Ovary (tissue), 9 donors: ENCODE data around the gene MEGF6. TPM values are rescaled to one million over a fixed set of nuclear protein-coding genes. Genes with fewer than 3 reads are reported as not detected.
A peak's percentile ranks its signal among the peaks of the same experiment; 100 is the strongest.

Experiments used
- DNase-seq, 5 donors: peaks; one replicate each; pipeline ENCODE4 v3.0.0-alpha.2; 2019 to 2020
- H3K27ac ChIP-seq, 2 donors: fragments of 200-600 bp; one replicate each; pipeline versions ENCODE4 v1.5.1 to v1.8.0; 2019 to 2022
- H3K27me3 ChIP-seq: fragments of 200-600 bp; one replicate; pipeline ENCODE4 v1.8.0; 2022
- H3K36me3 ChIP-seq: fragments of 200-600 bp; sonication (generic); one replicate; pipeline ENCODE4 v1.5.1; 2019
- H3K4me1 ChIP-seq: one replicate; pipeline ENCODE4 v1.8.1; 2013; ENCODE audit warnings: mild to moderate bottlenecking, moderate library complexity; ENCODE audit not compliant: insufficient read depth
- H3K4me3 ChIP-seq: fragments of 200-600 bp; sonication (generic); one replicate; pipeline ENCODE4 v1.5.1; 2017
- H3K9me3 ChIP-seq, 2 donors: fragments of 200-600 bp in 1 of 2; sonication (generic) in 1 of 2; one replicate each; pipeline versions ENCODE4 v1.5.1 to v1.8.1; 2013 to 2019; ENCODE audit warnings: mild to moderate bottlenecking in 1 of 2, moderate library complexity in 1 of 2
- CTCF ChIP-seq, 3 donors: fragments of 450-650 bp in 2 of 3; fragments of 200-600 bp in 1 of 3; IDR thresholded peaks; one replicate each; pipeline versions ENCODE4 v1.5.1 to v1.8.0; 2016 to 2022; ENCODE audit warnings: antibody characterized with exemption in 3 of 3, mild to moderate bottlenecking in 1 of 3
- EP300 ChIP-seq: sonication (generic); formaldehyde crosslinking; IDR thresholded peaks from one replicate; pipeline ENCODE4 v1.6.1; 2017; ENCODE audit warnings: antibody characterized with exemption
- POLR2A ChIP-seq: fragments of 450-650 bp; IDR thresholded peaks from one replicate; pipeline ENCODE4 v1.6.1; 2017; ENCODE audit warnings: antibody characterized with exemption, mild to moderate bottlenecking, moderate library complexity
- WGBS, 3 donors: extraction: QIAGEN DNeasy Blood & Tissue Kit in 1 of 3; methylation state at CpG; one replicate each; pipeline versions ENCODE4 v1.1.5 to v1.1.7; 2013 to 2017; 5-methylcytosine and 5-hydroxymethylcytosine counted together
- intact Hi-C, 4 donors: fragments of 100-400 bp; cut with DNase I; formaldehyde crosslinking; loops; one replicate each; pipeline versions ENCODE4 v1.11.0 to v1.15.1; 2022 to 2023
- polyA plus RNA-seq, 2 donors: library from polyadenylated mRNA; stranded (reverse); fragments of 200-250 nt in 1 of 2; fragments of 350-450 nt in 1 of 2; fragmentation: Illumina TruSeq in 1 of 2; extraction: RNeasy Lipid Tissue Mini Kit (QIAGEN cat#74804) in 1 of 2; gene quantifications; one replicate each; pipeline ENCODE4 v1.2.3, GENCODE V29; 2013 to 2014
- total RNA-seq, 7 donors: library from RNA; depleted of rRNA in 2 of 7; stranded (reverse); fragments of >200 nt in 2 of 7; fragmentation: NEBNext Ultra II Directional in 3 of 7; extraction: Animal tissue kit (Norgen Biotek cat#: 25700) in 3 of 7; gene quantifications; one replicate each; pipeline versions ENCODE4 v1.1.0 to v1.2.4, GENCODE V29; 2016 to 2023
- donor health status: DM: no; HTN: no; CAD: no; lungs with moderate emphysema.
- donor health status: DM: no; HTN: no; CAD: no.
- donor health status: Bipolar disorder and iron deficiency.
- donor health status: DM: yes; HTN: yes; CAD: no.
- donor health status: DM: no; HTN: no; CAD: no.
- donor health status: DM: yes; HTN: yes; CAD: no.

Gene MEGF6
- total and polyA plus RNA-seq, 9 donors, result 0.10 to 117 (median 12.5) TPM

- TF ChIP-seq CTCF (IDR thresholded peaks at IDR 0.05) (no peak), EP300 (no peak), POLR2A (no peak)
- H3K27ac ChIP-seq, result no peak overlapping the region
Observed at GRCh38 chr1:3472906-3473305, 138.4 kb downstream of the MEGF6 start.

GRCh38 chr1:3472088-3472850 lies 139.0 kb downstream of the MEGF6 start:
- H3K36me3 ChIP-seq, result no peaks in the 10 kb centered on the region
- no peaks in the 10 kb centered on the region for H3K27me3 ChIP-seq
- intact Hi-C loops, result no loop called here
- no peak overlapping the region for H3K4me3 ChIP-seq
- 52 to 61% (median 58%) methylated on average over 18 to 25 of the region's 25 CpGs for WGBS, 3 donors
- no peak for TF ChIP-seq EP300
- no peak for TF ChIP-seq CTCF (IDR thresholded peaks at IDR 0.05)
- TF ChIP-seq POLR2A, result no peak
- peaks cover 4% of the 10 kb centered on the region for H3K4me1 ChIP-seq
- no peaks in the 10 kb centered on the region for H3K9me3 ChIP-seq
- DNase-seq, result no peak
- H3K27ac ChIP-seq, result no peak overlapping the region

More at GRCh38 chr1:3472906-3473305, 138.4 kb downstream of the MEGF6 start:
- no peak overlapping the region for H3K4me3 ChIP-seq
- H3K9me3 ChIP-seq, result no peaks in the 10 kb centered on the region
- peaks cover 4% of the 10 kb centered on the region for H3K4me1 ChIP-seq
- H3K27me3 ChIP-seq, result no peaks in the 10 kb centered on the region
- 88 to 91% (median 88%) methylated on average over 14 to 17 of the region's 17 CpGs for WGBS, 3 donors
- DNase-seq, result no peak
- no peaks in the 10 kb centered on the region for H3K36me3 ChIP-seq
- intact Hi-C loops, result no loop called here

- Histone ChIP-seq H3K27me3 (no peaks in the 10 kb centered on the region), H3K4me1 (peaks cover 4% of the 10 kb centered on the region), H3K36me3 (no peaks in the 10 kb centered on the region), H3K9me3 (no peaks in the 10 kb centered on the region), H3K4me3 (no peak overlapping the region), H3K27ac (no peak overlapping the region)
- TF ChIP-seq CTCF (IDR thresholded peaks at IDR 0.05) (peak in 1 of 3 donors; percentile 9), EP300 (no peak), POLR2A (no peak)
- WGBS, 3 donors, result 18 to 25% (median 23%) methylated on average over 10 to 25 of the region's 25 CpGs
- intact Hi-C loops, result no loop called here
- DNase-seq, result peak in 2 of 5 donors; percentile 45 to 56
Observed at GRCh38 chr1:3471356-3472087, 139.8 kb downstream of the MEGF6 start.

- H3K9me3 ChIP-seq, result no peaks in the 10 kb centered on the region
- WGBS, 3 donors, result 75 to 83% (median 80%) methylated on average over 20 to 22 of the region's 22 CpGs
- peaks cover 4% of the 10 kb centered on the region for H3K4me1 ChIP-seq
- DNase-seq, result peak in 1 of 5 donors; percentile 14
- TF ChIP-seq EP300 (no peak), CTCF (IDR thresholded peaks at IDR 0.05) (no peak), POLR2A (no peak)
- H3K4me3 ChIP-seq, result no peak overlapping the region
- H3K27ac ChIP-seq, result no peak overlapping the region
- H3K27me3 ChIP-seq, result no peaks in the 10 kb centered on the region
- no peaks in the 10 kb centered on the region for H3K36me3 ChIP-seq
- intact Hi-C loops, result no loop called here
Observed at GRCh38 chr1:3470650-3471355, 140.5 kb downstream of the MEGF6 start.
